ENCODE results near the gene OR1K1. TPM values are rescaled to one million over a fixed set of nuclear protein-coding genes. Genes with fewer than 3 reads are reported as not detected.

OR1K1 gene
- total and polyA plus RNA-seq, 2 of the 13 experiments (the other 11 are each of a cell fraction or from before 2014, with no cell fraction given): not detected

GRCh38 chr9:122791872-122792669, 7.9 kb upstream of the OR1K1 start (continued):
- no peak for TF ChIP-seq ZSCAN25 (CRISPR knock-in tag; IDR thresholded peaks at IDR 0.05)

- Histone ChIP-seq H3K9ac (ENCODE audit: insufficient read depth, low read depth, low read length) (no peak overlapping the region), H3K4me3 (replicated peaks in 1 of 3; ENCODE audit: insufficient read depth in 1 of 3, low read depth in 2 of 3, low read length in 3 of 3) (no peak overlapping the region), H3K27me3 (ENCODE audit: control insufficient read depth in 1 of 2, insufficient read depth in 2 of 2, low read length in 2 of 2) (no peaks in the 10 kb centered on the region), H3K36me3 (replicated peaks in 1 of 2; ENCODE audit: control insufficient read depth in 1 of 2, insufficient read depth in 2 of 2, low read length in 2 of 2) (no peaks in the 10 kb centered on the region), H3K9me3 (ENCODE audit: low read length) (no peaks in the 10 kb centered on the region), H3K79me2 (ENCODE audit: insufficient read depth, low read length) (no peaks in the 10 kb centered on the region), H3K27ac (ENCODE audit: extremely low read length, insufficient read depth, low read length) (no peak overlapping the region), H2AFZ (ENCODE audit: low read length) (no peak overlapping the region), H4K20me1 (ENCODE audit: insufficient read depth, low read length) (no peaks in the 10 kb centered on the region), H3K4me2 (ENCODE audit: low read depth, low read length) (no peak overlapping the region), H3K4me1 (ENCODE audit: insufficient read depth, low read length) (no peaks in the 10 kb centered on the region)
- WGBS (ENCODE audit: low lambda C conversion rate): 14% methylated on average over 5 of the region's 6 CpGs
- no peak for TF ChIP-seq ZBTB21 (CRISPR knock-in tag; IDR thresholded peaks at IDR 0.05)
- TF ChIP-seq, protein P1, sequence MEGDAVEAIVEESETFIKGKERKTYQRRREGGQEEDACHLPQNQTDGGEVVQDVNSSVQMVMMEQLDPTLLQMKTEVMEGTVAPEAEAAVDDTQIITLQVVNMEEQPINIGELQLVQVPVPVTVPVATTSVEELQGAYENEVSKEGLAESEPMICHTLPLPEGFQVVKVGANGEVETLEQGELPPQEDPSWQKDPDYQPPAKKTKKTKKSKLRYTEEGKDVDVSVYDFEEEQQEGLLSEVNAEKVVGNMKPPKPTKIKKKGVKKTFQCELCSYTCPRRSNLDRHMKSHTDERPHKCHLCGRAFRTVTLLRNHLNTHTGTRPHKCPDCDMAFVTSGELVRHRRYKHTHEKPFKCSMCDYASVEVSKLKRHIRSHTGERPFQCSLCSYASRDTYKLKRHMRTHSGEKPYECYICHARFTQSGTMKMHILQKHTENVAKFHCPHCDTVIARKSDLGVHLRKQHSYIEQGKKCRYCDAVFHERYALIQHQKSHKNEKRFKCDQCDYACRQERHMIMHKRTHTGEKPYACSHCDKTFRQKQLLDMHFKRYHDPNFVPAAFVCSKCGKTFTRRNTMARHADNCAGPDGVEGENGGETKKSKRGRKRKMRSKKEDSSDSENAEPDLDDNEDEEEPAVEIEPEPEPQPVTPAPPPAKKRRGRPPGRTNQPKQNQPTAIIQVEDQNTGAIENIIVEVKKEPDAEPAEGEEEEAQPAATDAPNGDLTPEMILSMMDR (CRISPR knock-in tag; IDR thresholded peaks at IDR 0.05): peak; percentile 16; the same call in 1 of the 2 replicates
- no TSS peak for BruUV-seq (replicated peaks)
- ChIA-PET CTCF (ENCODE audit: low intra/inter-chr PET ratio, low total read pairs) (no interaction called here), POLR2A (no interaction called here)
- ATAC-seq (no peak), FAIRE-seq (no peak), DNase-seq (ENCODE audit: low spot score) (no peak)
- in situ Hi-C loops (cut with HindIII; ENCODE audit: extremely low pct_ligation_motif_present, low pct_unique_long_range_greater_than_20kb): no loop called here
- intact Hi-C loops (cut with micrococcal nuclease; ENCODE audit: unreplicated experiment): no loop called here
Observed at GRCh38 chr9:122797316-122798063, 2.4 kb upstream of the OR1K1 start.

Data from HepG2 (cell line).